Thyroid gland (tissue), 4 donors: ENCODE data around the gene KIAA0408.
"Not testable (repeated sequence)": the region's sequence is repeated elsewhere in the genome, so short reads cannot be mapped to it uniquely, and the experiment has no call there.

ENCODE experiments used
- CTCF ChIP-seq, 6 experiments: fragments of 200-600 bp in 3 of 6; fragments of 450-650 bp in 3 of 6; sonication (generic) in 3 of 6; IDR thresholded peaks; one replicate each; pipeline ENCODE4 v1.5.1; 2016 to 2019; ENCODE audit warnings: antibody characterized with exemption in 6 of 6, mild to moderate bottlenecking in 2 of 6, inconsistent platforms in 1 of 6, moderate library complexity in 1 of 6
- POLR2A ChIP-seq, 2 donors: fragments of 450-650 bp; IDR thresholded peaks; one replicate each; pipeline ENCODE4 v1.6.1; 2017; ENCODE audit warnings: antibody characterized with exemption in 2 of 2, mild to moderate bottlenecking in 2 of 2, moderate library complexity in 1 of 2

DNA sequence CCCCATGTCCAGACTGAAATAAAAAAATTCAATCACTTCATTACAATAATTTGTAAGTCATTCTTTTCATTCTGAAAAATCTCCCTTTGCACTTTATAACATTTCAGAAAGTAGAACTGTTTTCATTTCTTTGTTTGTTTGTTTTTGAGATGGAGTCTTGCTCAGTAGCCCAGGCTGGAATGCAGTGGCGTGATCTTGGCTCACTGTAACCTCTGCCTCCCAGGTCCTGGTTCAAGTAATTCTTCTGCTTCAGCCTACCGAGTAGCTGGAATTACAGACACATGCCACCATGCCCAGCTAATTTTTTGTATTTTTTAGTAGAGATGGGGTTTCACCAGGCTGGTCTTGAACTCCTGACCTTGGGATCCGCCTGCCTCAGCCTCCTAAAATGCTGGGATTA lies 38.0 kb downstream of the KIAA0408 start:
- TF ChIP-seq CTCF, POLR2A (IDR thresholded peaks at IDR 0.05): not testable (repeated sequence)
